Panc1 (cell line): ENCODE results near the gene MRPL9.

ENCODE experiments used
- CTCF ChIP-seq: fragments of 450-650 bp; IDR thresholded peaks from 2 replicates; pipeline ENCODE4 v1.5.1; 2017; ENCODE audit warnings: mild to moderate bottlenecking
- POLR2AphosphoS5 ChIP-seq: IDR thresholded peaks from 2 replicates; pipeline ENCODE4 v1.6.1; 2012; ENCODE audit warnings: mild to moderate bottlenecking, low read depth, low read length, moderate library complexity
- REST ChIP-seq, 2 experiments: IDR thresholded peaks; 2 replicates each; pipeline ENCODE4 v1.6.1; 2011 to 2012; ENCODE audit warnings: low read depth in 2 of 2, control low read depth in 1 of 2, low read length in 1 of 2, mild to moderate bottlenecking in 1 of 2, moderate library complexity in 1 of 2; ENCODE audit not compliant: insufficient read depth in 1 of 2
- SIN3A ChIP-seq: IDR thresholded peaks from 2 replicates; pipeline ENCODE4 v1.6.1; 2012; ENCODE audit warnings: low read depth, mild to moderate bottlenecking, low read length, moderate library complexity, borderline replicate concordance; ENCODE audit not compliant: insufficient read depth

GRCh38 chr1:151811181-151811580 lies 47.9 kb upstream of the MRPL9 start:
- TF ChIP-seq CTCF (no peak), POLR2AphosphoS5 (no peak), REST (IDR thresholded peaks at IDR 0.05; ENCODE audit: insufficient read depth in 1 of 2, low read depth in 2 of 2, low read length in 1 of 2) (no peak), SIN3A (no peak)
